GM08714 (cell line): ENCODE measurements around the gene GOLGA8K.
"Not testable (repeated sequence)": the region's sequence is repeated elsewhere in the genome, so short reads cannot be mapped to it uniquely, and the experiment has no call there.

Experiments
- H3K4me3 ChIP-seq: fragments of 200-500 bp; sonication (Bioruptor generic); 2 replicates; pipeline ENCODE4 v1.5.1; 2014; ENCODE audit warnings: mild to moderate bottlenecking, low read length, inconsistent platforms

GOLGA8K gene

GRCh38 chr15:32356909-32357308 is 46.2 kb downstream of the GOLGA8K start:
- not testable (repeated sequence) for H3K4me3 ChIP-seq

GRCh38 chr15:32352748-32353147 is 50.3 kb downstream of the GOLGA8K start:
- H3K4me3 ChIP-seq, result not testable (repeated sequence)

- H3K4me3 ChIP-seq, result not testable (repeated sequence)
Observed at GRCh38 chr15:32350563-32351220, 52.4 kb downstream of the GOLGA8K start.

GRCh38 chr15:32347037-32347436 is 56.1 kb downstream of the GOLGA8K start:
- H3K4me3 ChIP-seq, result not testable (repeated sequence)

GRCh38 chr15:32345978-32346547 is 57.0 kb downstream of the GOLGA8K start:
- not testable (repeated sequence) for H3K4me3 ChIP-seq

- H3K4me3 ChIP-seq, result not testable (repeated sequence)
Observed at GRCh38 chr15:32343921-32344320, 59.2 kb downstream of the GOLGA8K start.
